ENCODE measurements around the gene TRAF4.
A peak's percentile ranks its signal among the peaks of the same experiment; 100 is the strongest.
"Not testable (repeated sequence)": the region's sequence is repeated elsewhere in the genome, so short reads cannot be mapped to it uniquely, and the experiment has no call there.

Gene TRAF4

DNA sequence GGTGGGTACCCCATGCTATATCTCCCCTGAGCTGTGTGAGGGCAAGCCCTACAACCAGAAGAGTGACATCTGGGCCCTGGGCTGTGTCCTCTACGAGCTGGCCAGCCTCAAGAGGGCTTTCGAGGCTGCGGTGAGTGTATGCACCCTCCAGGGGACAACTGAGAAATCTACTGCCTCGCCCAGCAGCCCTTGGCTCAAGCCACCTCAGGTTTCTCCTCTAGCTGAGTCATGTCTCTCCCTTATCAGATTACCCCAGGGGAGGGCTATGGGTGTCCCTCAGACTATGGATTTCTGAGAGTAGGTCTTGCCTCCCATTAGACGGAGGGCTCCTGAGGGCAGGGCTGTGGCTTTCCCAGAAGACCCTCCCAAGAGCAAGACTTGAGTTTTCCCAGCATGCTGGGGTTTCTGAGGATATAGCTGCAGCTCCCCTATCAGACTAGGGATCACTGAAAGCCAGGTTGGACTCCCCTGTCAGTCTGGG, 8.5 kb upstream of the TRAF4 start:
- peak; percentile 54 for DNase-seq (ENCODE audit: low read depth)
- TF ChIP-seq, protein P1, sequence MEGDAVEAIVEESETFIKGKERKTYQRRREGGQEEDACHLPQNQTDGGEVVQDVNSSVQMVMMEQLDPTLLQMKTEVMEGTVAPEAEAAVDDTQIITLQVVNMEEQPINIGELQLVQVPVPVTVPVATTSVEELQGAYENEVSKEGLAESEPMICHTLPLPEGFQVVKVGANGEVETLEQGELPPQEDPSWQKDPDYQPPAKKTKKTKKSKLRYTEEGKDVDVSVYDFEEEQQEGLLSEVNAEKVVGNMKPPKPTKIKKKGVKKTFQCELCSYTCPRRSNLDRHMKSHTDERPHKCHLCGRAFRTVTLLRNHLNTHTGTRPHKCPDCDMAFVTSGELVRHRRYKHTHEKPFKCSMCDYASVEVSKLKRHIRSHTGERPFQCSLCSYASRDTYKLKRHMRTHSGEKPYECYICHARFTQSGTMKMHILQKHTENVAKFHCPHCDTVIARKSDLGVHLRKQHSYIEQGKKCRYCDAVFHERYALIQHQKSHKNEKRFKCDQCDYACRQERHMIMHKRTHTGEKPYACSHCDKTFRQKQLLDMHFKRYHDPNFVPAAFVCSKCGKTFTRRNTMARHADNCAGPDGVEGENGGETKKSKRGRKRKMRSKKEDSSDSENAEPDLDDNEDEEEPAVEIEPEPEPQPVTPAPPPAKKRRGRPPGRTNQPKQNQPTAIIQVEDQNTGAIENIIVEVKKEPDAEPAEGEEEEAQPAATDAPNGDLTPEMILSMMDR (IDR thresholded peaks at IDR 0.05; ENCODE audit: insufficient read depth, low read depth, low read length, missing control alignments), result no peak
- no peak overlapping the region for H3K4me3 ChIP-seq (ENCODE audit: low read length)

DNA sequence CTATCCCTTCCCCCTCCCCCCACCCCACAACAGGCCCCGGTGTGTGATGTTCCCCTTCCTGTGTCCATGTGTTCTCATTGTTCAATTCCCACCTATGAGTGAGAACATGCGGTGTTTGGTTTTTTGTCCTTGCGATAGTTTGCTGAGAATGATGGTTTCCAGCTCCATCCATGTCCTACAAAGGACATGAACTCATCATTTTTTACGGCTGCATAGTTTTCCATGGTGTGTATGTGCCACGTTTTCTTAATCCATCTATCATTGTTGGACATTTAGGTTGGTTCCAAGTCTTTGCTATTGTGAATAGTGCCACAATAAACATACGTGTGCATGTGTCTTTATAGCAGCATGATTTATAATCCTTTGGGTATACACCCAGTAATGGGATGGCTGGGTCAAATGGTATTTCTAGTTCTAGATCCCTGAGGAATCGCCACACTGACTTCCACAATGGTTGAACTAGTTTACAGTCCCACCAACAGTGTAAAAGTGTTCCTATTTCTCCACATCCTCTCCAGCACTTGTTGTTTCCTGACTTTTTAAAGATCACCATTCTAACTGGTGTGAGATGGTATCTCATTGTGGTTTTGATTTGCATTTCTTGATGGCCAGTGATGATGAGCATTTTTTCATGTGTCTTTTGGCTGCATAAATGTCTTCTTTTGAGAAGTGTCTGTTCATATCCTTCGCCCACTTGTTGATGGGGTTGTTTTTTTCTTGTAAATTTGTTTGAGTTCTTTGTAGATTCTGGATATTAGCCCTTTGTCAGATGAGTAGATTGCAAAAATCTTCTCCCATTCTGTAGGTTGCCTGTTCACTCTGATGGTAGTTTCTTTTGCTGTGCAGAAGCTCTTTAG, 7.7 kb upstream of the TRAF4 start:
- DNase-seq (ENCODE audit: low read depth), result not testable (repeated sequence)

DNA sequence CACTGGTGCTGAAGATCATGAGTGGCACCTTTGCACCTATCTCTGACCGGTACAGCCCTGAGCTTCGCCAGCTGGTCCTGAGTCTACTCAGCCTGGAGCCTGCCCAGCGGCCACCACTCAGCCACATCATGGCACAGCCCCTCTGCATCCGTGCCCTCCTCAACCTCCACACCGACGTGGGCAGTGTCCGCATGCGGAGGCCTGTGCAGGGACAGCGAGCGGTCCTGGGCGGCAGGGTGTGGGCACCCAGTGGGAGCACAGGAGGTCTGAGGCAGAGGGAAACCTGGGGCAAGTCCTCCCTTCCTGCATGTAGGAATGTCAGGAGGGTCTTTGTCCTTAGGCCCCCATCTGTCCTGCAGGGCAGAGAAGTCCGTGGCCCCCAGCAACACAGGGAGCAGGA, 6.5 kb upstream of the TRAF4 start:
- TF ChIP-seq, protein P1 (IDR thresholded peaks at IDR 0.05; ENCODE audit: insufficient read depth, low read depth, low read length, missing control alignments), result no peak
- DNase-seq (ENCODE audit: low read depth), result no peak
- H3K4me3 ChIP-seq (ENCODE audit: low read length), result no peak overlapping the region

More for the DNA sequence above, 7.7 kb upstream of the TRAF4 start:
- not testable (repeated sequence) for H3K4me3 ChIP-seq (ENCODE audit: low read length)

DNA sequence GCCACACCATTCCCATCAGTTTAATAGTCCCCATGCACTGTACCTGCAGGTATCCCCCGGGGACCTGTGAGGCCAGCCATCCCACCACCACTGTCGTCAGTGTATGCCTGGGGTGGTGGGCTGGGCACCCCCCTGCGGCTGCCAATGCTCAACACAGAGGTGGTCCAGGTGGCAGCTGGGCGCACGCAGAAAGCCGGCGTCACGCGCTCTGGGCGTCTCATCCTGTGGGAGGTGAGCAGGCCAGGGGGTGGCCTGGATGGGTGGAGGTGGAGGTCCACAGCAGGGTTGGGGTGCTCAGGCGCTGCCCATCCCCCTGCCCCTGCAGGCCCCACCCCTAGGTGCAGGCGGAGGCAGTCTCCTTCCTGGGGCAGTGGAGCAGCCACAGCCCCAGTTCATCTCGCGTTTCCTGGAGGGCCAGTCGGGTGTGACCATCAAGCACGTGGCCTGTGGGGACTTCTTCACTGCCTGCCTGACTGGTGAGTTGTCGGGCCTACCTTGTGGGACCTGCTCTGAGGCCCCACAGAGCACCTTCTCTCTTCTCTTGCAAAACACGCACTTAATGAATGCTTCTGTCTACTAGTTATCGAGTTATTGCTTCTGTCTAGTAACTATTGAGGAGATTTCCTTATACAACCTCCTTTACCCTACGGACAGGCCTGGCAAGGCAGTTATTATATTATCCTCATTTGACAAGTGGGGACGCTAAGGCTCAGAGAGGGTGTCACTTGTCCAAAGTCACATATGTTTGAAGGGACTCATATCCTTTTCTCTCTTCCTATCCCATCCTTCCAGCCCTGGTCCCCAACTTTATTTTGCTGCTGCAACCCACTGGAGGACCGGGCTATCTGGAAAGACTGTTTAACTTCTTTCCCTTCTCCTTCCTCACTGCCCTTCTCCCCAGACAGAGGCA, 5.8 kb upstream of the TRAF4 start:
- TF ChIP-seq, protein P1 (IDR thresholded peaks at IDR 0.05; ENCODE audit: insufficient read depth, low read depth, low read length, missing control alignments), result no peak
- DNase-seq (ENCODE audit: low read depth), result peak; percentile 49
- no peak overlapping the region for H3K4me3 ChIP-seq (ENCODE audit: low read length)

DNA sequence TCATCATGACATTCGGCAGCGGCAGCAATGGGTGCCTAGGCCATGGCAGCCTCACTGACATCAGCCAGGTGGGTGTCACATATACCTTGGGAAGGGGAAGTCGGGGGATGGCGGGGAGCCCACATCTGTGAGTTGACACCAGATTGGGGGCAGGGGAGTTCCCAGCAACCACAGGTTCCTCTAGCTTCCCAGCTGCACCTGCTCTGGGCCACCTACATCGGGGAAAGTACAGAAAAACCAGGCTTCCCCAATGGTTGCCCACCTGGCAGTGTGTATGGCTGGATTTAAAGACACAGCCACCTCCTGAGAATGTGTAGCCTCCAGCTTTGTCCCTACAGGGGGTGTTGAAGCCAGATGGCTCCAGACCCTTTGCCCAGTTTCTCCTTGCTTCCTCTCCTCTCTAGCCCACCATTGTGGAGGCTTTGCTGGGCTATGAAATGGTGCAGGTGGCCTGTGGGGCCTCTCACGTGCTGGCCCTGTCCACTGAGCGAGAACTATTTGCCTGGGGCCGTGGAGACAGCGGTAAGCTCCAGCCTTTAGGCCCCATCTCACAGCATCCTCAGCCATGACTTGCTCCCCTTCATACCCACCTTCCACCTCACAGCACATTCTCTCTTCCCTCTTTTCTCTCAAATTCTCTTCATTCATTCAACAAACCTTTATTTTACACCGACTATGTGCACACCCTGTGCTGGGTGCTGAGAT, 5.0 kb upstream of the TRAF4 start:
- H3K4me3 ChIP-seq (ENCODE audit: low read length), result no peak overlapping the region
- DNase-seq (ENCODE audit: low read depth), result no peak
- TF ChIP-seq, protein P1 (IDR thresholded peaks at IDR 0.05; ENCODE audit: insufficient read depth, low read depth, low read length, missing control alignments), result no peak

DNA sequence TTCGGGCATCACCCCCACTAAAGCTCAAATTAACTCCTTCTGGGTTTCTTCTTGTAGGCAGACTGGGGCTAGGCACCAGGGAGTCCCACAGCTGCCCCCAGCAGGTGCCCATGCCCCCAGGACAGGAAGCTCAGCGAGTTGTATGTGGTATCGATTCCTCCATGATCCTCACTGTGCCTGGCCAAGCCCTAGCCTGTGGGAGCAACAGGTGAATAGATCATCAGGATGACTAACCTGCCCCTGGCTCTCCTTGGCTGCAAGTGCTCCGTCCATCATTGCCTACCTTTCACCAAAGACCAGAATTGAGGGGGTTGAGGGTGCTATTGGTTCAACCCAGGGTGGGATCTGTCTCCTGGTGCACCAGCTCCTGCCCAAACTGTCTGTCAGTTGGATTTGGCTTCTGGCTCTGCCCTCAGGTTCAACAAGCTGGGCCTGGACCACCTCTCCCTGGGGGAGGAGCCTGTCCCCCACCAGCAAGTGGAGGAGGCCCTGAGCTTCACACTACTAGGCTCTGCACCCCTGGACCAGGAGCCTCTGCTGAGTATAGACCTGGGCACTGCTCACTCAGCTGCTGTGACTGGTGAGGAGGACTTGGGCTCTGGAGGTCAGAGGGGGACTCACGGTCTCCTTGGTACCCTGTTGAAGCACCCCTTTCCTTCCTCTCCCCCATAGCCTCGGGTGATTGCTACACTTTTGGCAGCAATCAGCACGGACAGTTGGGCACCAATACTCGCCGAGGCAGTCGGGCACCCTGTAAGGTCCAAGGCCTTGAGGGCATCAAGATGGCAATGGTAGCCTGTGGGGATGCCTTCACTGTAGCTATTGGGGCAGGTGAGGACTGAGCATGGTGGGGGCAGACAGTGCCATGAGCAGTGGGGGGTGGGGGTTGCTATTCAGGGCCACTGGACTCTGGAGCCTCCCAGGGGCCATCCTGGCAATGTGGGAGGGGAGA, 3.1 kb upstream of the TRAF4 start:
- no peak for DNase-seq (ENCODE audit: low read depth)
- TF ChIP-seq, protein P1 (IDR thresholded peaks at IDR 0.05; ENCODE audit: insufficient read depth, low read depth, low read length, missing control alignments), result no peak
- H3K4me3 ChIP-seq (ENCODE audit: low read length), result no peak overlapping the region

Measured in epithelial cell of esophagus (primary cell).